NB4 (cell line): Measurements from ENCODE around the gene TOX3.

ENCODE experiments used
- DNase-seq: peaks from one replicate; pipeline ENCODE4 v3.0.0; 2010; ENCODE audit warnings: low read depth
- H3K4me3 ChIP-seq: one replicate; pipeline ENCODE4 v1.5.1; 2011; ENCODE audit warnings: mild to moderate bottlenecking, low read depth, low read length, moderate library complexity
- CTCF ChIP-seq: IDR thresholded peaks from one replicate; pipeline ENCODE4 v1.5.1; 2012; ENCODE audit warnings: low read depth, low read length
- MAX ChIP-seq: IDR thresholded peaks from 2 replicates; pipeline ENCODE4 v1.6.1; 2011; ENCODE audit warnings: low read depth, low read length
- MYC ChIP-seq: IDR thresholded peaks from 2 replicates; pipeline ENCODE4 v1.6.1; 2011; ENCODE audit warnings: low read depth, low read length
- POLR2A ChIP-seq: IDR thresholded peaks from 2 replicates; pipeline ENCODE4 v1.6.1; 2011; ENCODE audit warnings: mild to moderate bottlenecking; ENCODE audit not compliant: insufficient read length; ENCODE audit errors: extremely low read depth

The TOX3 gene

GRCh38 chr16:52584354-52585320 is 37.7 kb upstream of the TOX3 start:
- TF ChIP-seq MAX, result no peak
- no peak for TF ChIP-seq MYC
- no peak for TF ChIP-seq POLR2A
- no peak for TF ChIP-seq CTCF
- H3K4me3 ChIP-seq, result no peak overlapping the region
- DNase-seq, result no peak

GRCh38 chr16:52581530-52581929 is 34.6 kb upstream of the TOX3 start:
- H3K4me3 ChIP-seq, result no peak overlapping the region
- TF ChIP-seq CTCF (peak; percentile 33), MAX (no peak)
- DNase-seq, result peak; percentile 15

- no peak for DNase-seq
- H3K4me3 ChIP-seq, result no peak overlapping the region
- TF ChIP-seq CTCF, result no peak
- no peak for TF ChIP-seq POLR2A
- no peak for TF ChIP-seq MAX
- no peak for TF ChIP-seq MYC
Measured at GRCh38 chr16:52580488-52580887, 33.5 kb upstream of the TOX3 start.

GRCh38 chr16:52578829-52579498 is 32.0 kb upstream of the TOX3 start:
- no peak overlapping the region for H3K4me3 ChIP-seq
- no peak for TF ChIP-seq MYC
- TF ChIP-seq MAX, result no peak
- no peak for TF ChIP-seq POLR2A
- TF ChIP-seq CTCF, result no peak
- no peak for DNase-seq

GRCh38 chr16:52578007-52578828 is 31.3 kb upstream of the TOX3 start:
- no peak overlapping the region for H3K4me3 ChIP-seq
- no peak for DNase-seq
- no peak for TF ChIP-seq CTCF
- TF ChIP-seq MAX, result no peak
- no peak for TF ChIP-seq POLR2A
- no peak for TF ChIP-seq MYC
